Mucosa of rectum (tissue), 2 donors: ENCODE data around the gene HES2.

Experiments used
- H3K27ac ChIP-seq, 2 donors: one replicate each; pipeline ENCODE4 v1.7.0; 2013; ENCODE audit warnings: inconsistent platforms in 2 of 2, low read depth in 2 of 2, low read length in 2 of 2
- H3K27me3 ChIP-seq, 2 donors: one replicate each; pipeline ENCODE4 v1.7.0; 2013; ENCODE audit warnings: low read length in 2 of 2; ENCODE audit not compliant: control insufficient read depth in 2 of 2, insufficient read depth in 2 of 2
- H3K36me3 ChIP-seq, 2 donors: one replicate each; pipeline ENCODE4 v1.7.0; 2013; ENCODE audit warnings: low read length in 2 of 2; ENCODE audit not compliant: control insufficient read depth in 2 of 2, insufficient read depth in 2 of 2
- H3K4me1 ChIP-seq, 2 donors: one replicate each; pipeline ENCODE4 v1.7.0; 2013; ENCODE audit warnings: low read length in 2 of 2, mild to moderate bottlenecking in 1 of 2; ENCODE audit not compliant: control insufficient read depth in 2 of 2, insufficient read depth in 2 of 2
- H3K4me3 ChIP-seq, 2 donors: one replicate each; pipeline ENCODE4 v1.7.0; 2013; ENCODE audit warnings: low read length in 2 of 2
- H3K9ac ChIP-seq, 2 donors: one replicate each; pipeline ENCODE4 v1.7.0; 2013; ENCODE audit warnings: low read length in 2 of 2, low read depth in 1 of 2, mild to moderate bottlenecking in 1 of 2
- H3K9me3 ChIP-seq, 2 donors: one replicate each; pipeline ENCODE4 v1.7.0; 2013; ENCODE audit warnings: low read length in 2 of 2; ENCODE audit not compliant: control insufficient read depth in 2 of 2
- donor health status: healthy.
- donor health status: Normal muscosa, but diverticular disease.

Gene HES2

GRCh38 chr1:6426277-6426971 lies 6.7 kb upstream of the HES2 start:
- peaks cover 19 to 25% of the 10 kb centered on the region in 2 donors for H3K27me3 ChIP-seq
- H3K36me3 ChIP-seq, result no peaks in the 10 kb centered on the region
- no peak overlapping the region for H3K9ac ChIP-seq
- H3K27ac ChIP-seq, result no peak overlapping the region
- peaks cover 39 to 43% of the 10 kb centered on the region in 2 donors for H3K4me1 ChIP-seq
- H3K9me3 ChIP-seq, result no peaks in the 10 kb centered on the region
- no peak overlapping the region for H3K4me3 ChIP-seq

DNA sequence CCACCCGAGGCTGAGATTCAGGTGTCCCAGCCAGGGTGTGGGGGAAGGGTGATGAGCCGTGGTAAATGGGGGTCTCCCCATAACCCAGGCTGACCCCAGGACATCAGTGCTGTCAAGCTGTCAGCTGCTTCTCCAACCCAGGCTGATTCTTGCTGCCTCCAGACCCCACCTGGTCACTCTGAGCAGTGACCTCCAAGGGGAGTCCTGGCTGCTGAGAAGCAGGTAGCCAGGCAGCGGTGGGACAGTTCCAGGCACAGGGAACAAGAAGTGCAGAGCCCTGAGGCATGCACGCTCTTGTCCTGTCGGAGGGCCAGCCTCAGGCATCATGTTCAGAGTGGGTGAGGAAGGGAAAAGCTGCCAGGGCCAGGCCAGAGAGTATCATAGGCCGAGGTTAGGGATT lies 5.9 kb upstream of the HES2 start:
- Histone ChIP-seq H3K27ac (no peak overlapping the region), H3K27me3 (peaks cover 24 to 29% of the 10 kb centered on the region in 2 donors), H3K4me3 (no peak overlapping the region)

DNA sequence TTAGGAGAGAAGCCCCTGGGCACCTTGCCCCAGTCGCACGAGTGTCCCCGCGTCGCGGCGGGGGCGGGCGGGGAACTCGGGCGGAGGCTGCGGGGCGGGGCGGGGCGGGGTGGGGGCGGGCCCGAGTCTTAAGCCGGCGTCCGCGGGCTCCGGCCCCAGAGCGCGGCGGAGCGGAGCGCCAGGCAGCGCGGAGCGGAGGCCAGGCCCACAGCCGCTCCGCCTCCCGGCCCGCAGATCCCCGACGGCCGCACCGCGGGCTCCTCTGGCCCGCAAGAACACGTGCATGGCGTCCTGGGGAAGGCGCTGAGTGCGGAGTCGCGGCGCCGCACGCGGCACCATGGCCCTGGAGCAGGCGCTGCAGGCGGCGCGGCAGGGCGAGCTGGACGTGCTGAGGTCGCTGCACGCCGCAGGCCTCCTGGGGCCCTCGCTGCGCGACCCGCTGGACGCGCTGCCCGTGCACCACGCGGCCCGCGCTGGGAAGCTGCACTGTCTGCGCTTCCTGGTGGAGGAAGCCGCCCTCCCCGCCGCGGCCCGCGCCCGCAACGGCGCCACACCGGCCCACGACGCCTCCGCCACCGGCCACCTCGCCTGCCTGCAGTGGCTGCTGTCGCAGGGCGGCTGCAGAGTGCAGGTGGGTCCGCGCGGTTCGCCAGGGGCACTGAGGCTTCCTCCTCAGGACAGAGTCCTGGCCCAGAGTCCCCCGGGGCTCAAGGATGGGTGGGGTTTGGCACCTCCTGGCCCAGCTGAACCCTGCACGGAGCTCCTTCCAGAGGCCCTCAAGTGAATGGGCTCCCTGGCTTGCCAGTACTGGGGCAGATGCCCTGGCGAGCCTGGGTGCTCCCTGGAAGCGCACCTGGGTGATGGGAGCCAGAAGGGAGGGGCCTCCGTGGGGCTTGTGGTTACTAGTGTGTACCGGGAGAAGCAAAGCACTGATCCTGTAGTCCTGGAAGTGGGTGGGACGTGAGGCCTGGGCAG lies 5.2 kb upstream of the HES2 start, which contains the start of gene ESPN:
Gene ESPN (plus strand): TSS at position 158 of the 975 bp plus-strand sequence. CDS start 180 bp downstream, at position 338.
- peaks cover 24 to 32% of the 10 kb centered on the region in 2 donors for H3K27me3 ChIP-seq
- H3K4me3 ChIP-seq, result peak within 1 kb of the TSS; percentile 17 to 31
- peak within 1 kb of the TSS in 1 of 2 donors; percentile 43 for H3K9ac ChIP-seq

More for the DNA sequence above, 5.9 kb upstream of the HES2 start:
- no peaks in the 10 kb centered on the region for H3K36me3 ChIP-seq
- H3K4me1 ChIP-seq, result peaks cover 39 to 49% of the 10 kb centered on the region in 2 donors
- H3K9me3 ChIP-seq, result no peaks in the 10 kb centered on the region
- no peak overlapping the region for H3K9ac ChIP-seq

DNA sequence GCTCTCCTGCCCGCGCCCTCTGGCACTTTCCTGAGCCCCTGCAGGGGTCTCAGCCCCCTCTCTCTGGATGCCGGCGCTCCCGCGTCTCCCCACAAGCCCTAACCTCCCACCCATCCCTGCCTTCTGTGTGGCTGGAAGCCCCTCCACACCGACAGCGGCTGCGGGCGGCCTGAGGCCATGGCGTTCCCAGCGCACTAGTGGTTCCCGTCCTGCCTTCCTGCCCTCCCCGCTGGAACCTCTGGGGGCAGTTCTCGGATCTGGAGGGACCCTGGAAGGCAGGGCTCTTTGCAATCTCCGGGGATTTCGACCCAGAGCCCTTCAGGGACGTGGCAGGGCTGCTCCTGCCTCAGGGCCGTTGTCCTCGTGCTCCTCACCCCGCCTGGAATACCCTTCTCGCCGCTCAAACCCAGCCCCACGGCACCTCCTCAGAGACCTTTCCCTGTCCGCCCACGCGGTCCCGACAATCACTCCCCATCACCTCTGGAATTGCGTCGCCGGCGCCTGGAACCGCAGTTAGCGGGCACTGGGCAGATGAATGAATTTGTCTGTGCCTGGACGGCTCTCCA lies 4.4 kb upstream of the HES2 start:
- peaks cover 24 to 33% of the 10 kb centered on the region in 2 donors for H3K27me3 ChIP-seq
- H3K9me3 ChIP-seq, result no peaks in the 10 kb centered on the region
- peaks cover 48 to 58% of the 10 kb centered on the region in 2 donors for H3K4me1 ChIP-seq
- H3K9ac ChIP-seq, result no peak overlapping the region
- H3K4me3 ChIP-seq, result no peak overlapping the region
- H3K27ac ChIP-seq, result no peak overlapping the region
- no peaks in the 10 kb centered on the region for H3K36me3 ChIP-seq

More for the DNA sequence above, 5.2 kb upstream of the HES2 start, which contains the start of gene ESPN:
- no peaks in the 10 kb centered on the region for H3K9me3 ChIP-seq
- peaks cover 46 to 56% of the 10 kb centered on the region in 2 donors for H3K4me1 ChIP-seq
- H3K27ac ChIP-seq, result no peak within 1 kb of the TSS
- H3K36me3 ChIP-seq, result no peaks in the 10 kb centered on the region

GRCh38 chr1:6423321-6423999 lies 3.7 kb upstream of the HES2 start:
- no peak overlapping the region for H3K9ac ChIP-seq

DNA sequence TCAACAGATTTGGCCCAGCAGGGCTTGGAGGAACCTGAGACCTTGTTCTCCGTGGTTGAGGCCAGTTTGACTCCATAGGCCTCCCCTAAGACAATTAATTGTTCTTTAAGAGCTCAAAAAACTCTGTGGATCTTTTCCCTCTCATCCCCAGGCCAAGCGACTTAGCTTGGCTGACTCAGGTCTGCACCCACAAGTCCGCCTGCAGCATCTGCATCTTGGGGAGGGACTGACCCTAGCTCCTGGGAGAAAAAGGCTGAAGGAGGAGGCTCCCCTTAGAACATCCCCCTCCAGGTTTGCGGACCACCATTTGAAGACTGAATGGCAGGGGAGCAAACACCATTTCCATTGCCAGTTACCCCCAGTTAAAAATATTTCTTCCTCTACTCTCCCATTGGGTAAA lies 1.5 kb upstream of the HES2 start:
- H3K27me3 ChIP-seq, result peaks cover 26 to 42% of the 10 kb centered on the region in 2 donors
- H3K4me1 ChIP-seq, result peaks cover 44 to 55% of the 10 kb centered on the region in 2 donors

More at GRCh38 chr1:6423321-6423999, 3.7 kb upstream of the HES2 start:
- Histone ChIP-seq H3K27ac (no peak overlapping the region), H3K9me3 (no peaks in the 10 kb centered on the region), H3K27me3 (peaks cover 26 to 33% of the 10 kb centered on the region in 2 donors), H3K36me3 (no peaks in the 10 kb centered on the region), H3K4me3 (peak overlapping the region in 1 of 2 donors; percentile 22), H3K4me1 (peaks cover 51 to 62% of the 10 kb centered on the region in 2 donors)

DNA sequence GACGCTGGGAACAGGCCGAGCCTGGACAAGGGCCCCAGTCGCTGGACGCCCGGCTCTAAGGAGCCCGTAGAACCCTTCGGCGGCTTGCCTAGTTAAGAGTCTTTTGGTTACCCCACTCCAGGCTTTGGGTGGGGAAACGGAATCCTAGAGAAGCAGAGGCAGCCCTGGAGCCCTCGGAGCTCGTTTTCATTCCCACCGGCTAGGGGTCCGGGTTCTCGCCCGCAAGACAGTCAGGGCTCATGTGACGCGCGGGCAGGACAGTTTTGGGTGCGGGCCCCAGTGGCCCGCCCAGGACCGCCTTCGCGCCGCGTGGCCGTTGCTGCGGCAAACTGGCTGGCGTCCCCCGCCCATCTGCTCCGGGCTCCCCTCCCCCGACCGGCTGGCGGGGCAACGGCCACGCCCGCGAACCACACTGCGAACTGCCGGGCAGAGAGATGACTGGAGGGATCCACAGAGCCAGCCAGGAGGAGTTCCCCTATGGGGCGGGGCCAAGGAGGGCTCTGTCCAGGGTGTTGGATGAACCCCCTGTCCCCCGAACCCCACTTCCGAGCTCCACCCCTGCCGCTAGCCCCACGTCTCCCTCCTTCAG lies 829 bp upstream of the HES2 start:
- H3K4me1 ChIP-seq, result peaks cover 41 to 48% of the 10 kb centered on the region in 2 donors
- H3K27ac ChIP-seq, result peak overlapping the region; percentile 59 to 63
- H3K36me3 ChIP-seq, result no peaks in the 10 kb centered on the region
- peak overlapping the region in 1 of 2 donors; percentile 56 for H3K9ac ChIP-seq
- peak overlapping the region; percentile 50 to 54 for H3K4me3 ChIP-seq
- H3K9me3 ChIP-seq, result no peaks in the 10 kb centered on the region
- H3K27me3 ChIP-seq, result peaks cover 26 to 39% of the 10 kb centered on the region in 2 donors

More for the DNA sequence above, 1.5 kb upstream of the HES2 start:
- Histone ChIP-seq H3K4me3 (no peak overlapping the region), H3K27ac (no peak overlapping the region), H3K9ac (no peak overlapping the region), H3K36me3 (no peaks in the 10 kb centered on the region), H3K9me3 (no peaks in the 10 kb centered on the region)

DNA sequence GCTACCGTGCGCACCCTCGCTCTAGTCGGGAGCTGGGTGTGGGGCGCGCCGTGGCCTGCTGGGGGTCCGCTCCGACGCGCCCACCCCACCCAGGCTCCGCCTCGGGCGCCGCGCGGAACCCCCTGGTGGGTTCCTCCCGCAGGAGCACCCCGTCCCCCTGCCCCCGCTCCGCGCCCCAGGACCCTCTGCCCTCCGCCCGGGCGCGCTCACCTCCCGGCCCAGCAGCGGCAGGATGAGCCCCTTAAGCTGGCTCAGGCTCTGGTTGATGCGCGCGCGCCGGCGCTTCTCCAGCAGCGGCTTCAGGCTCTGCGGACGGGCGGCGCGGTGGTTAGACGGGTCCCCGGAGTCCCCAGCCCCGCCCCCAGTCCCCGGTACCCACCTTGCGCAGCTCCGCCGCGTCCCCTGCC lies 319 bp downstream of the HES2 start:
- Histone ChIP-seq H3K27ac (peak overlapping the region; percentile 61 to 63), H3K4me1 (peaks cover 41 to 47% of the 10 kb centered on the region in 2 donors), H3K9me3 (no peaks in the 10 kb centered on the region), H3K9ac (peak overlapping the region in 1 of 2 donors; percentile 66), H3K36me3 (no peaks in the 10 kb centered on the region), H3K4me3 (peak overlapping the region; percentile 54 to 58), H3K27me3 (peaks cover 23 to 38% of the 10 kb centered on the region in 2 donors)
